ENCODE data around the gene HOMER1. TPM values are rescaled to one million over a fixed set of nuclear protein-coding genes. Genes with fewer than 3 reads are reported as not detected.

HOMER1 gene
- total and polyA plus RNA-seq, 10 of the 15 experiments (the other 5 are each of a cell fraction or from before 2014, with no cell fraction given): 0.96 to 22.0 (median 7.5) TPM

DNA sequence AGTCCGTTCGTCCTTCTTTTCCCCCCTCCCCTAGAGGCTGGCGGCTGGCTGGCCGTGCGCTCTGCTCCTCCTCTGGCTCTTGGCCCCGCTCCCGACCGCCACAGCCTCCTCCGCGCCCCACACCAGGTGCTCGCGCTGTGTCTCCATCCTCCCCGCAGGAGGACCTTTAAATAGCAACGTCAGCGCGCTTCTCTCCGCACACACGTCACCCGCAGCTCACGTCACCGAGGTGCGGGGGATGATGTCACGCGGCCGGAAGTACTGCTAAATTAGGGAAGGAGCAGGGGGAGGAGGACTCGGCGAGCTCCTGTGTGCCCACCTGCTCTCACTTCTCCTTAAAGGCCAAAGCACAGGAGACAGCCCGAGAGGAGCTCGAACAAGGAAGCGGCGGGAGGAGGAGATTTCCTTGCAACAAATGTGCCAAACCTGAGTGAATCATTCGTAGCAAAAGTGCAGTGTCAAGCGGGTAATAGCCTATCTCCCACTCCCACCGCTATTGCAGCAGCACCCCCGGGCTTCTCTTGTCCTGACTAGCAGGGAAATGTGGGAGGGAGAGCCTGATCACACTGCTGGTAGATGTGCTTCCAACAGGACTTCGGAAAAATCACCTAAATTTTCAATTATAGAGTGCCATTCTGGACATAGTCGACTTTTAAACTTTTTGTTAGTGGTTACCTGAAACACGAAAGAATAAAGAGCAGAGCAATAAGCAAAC lies 614 bp upstream of the HOMER1 start (continued):
- TF ChIP-seq, protein P1, sequence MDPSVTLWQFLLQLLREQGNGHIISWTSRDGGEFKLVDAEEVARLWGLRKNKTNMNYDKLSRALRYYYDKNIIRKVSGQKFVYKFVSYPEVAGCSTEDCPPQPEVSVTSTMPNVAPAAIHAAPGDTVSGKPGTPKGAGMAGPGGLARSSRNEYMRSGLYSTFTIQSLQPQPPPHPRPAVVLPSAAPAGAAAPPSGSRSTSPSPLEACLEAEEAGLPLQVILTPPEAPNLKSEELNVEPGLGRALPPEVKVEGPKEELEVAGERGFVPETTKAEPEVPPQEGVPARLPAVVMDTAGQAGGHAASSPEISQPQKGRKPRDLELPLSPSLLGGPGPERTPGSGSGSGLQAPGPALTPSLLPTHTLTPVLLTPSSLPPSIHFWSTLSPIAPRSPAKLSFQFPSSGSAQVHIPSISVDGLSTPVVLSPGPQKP (IDR thresholded peaks at IDR 0.05; ENCODE audit: low read depth, low read length): peak; percentile 100
- TF ChIP-seq RCOR1 (conservative IDR thresholded peaks at IDR 0.05; ENCODE audit: low read depth, low read length) (no peak; the same call in 1 of the 2 replicates), SPI1 (IDR thresholded peaks at IDR 0.05; ENCODE audit: borderline replicate concordance, insufficient read depth, low read depth, low read length) (peak; percentile 72; the same call in 1 of the 2 replicates), TBL1XR1 (IDR thresholded peaks at IDR 0.05; ENCODE audit: low read depth, low read length) (no peak), BMI1 (IDR thresholded peaks at IDR 0.05; ENCODE audit: borderline replicate concordance) (peak; percentile 44), MTA2 (IDR thresholded peaks at IDR 0.05; ENCODE audit: low read depth) (peak; percentile 68; the same call in 1 of the 2 replicates), ZBED1 (IDR thresholded peaks at IDR 0.05; ENCODE audit: borderline replicate concordance) (no peak; the same call in 1 of the 2 replicates), NFYB (IDR thresholded peaks at IDR 0.05; ENCODE audit: insufficient read depth, low read depth, low read length) (no peak), IKZF1 (conservative IDR thresholded peaks at IDR 0.05) (peak; percentile 80), USF1 (IDR thresholded peaks at IDR 0.05; ENCODE audit: borderline replicate concordance, extremely low read length, insufficient read depth, low read depth, low read length) (peak; percentile 38), NFIC (IDR thresholded peaks at IDR 0.05; ENCODE audit: low read depth, low read length) (no peak), RFX5 (IDR thresholded peaks at IDR 0.05; ENCODE audit: low read depth, low read length) (0 out of 2 replicates have a peak, but pooled peaks have one; percentile 44), MTA3 (IDR thresholded peaks at IDR 0.05; ENCODE audit: borderline replicate concordance, low read length) (no peak), STAT3 (IDR thresholded peaks at IDR 0.05; ENCODE audit: low read depth, low read length) (no peak), SREBF1 (IDR thresholded peaks at IDR 0.05; ENCODE audit: low read length) (no peak), MEF2B (IDR thresholded peaks at IDR 0.05; ENCODE audit: partially characterized antibody, poor library complexity, severe bottlenecking) (peak; percentile 52), RAD21 (IDR thresholded peaks at IDR 0.05; ENCODE audit: insufficient read depth, low read depth, low read length) (no peak), SIX5 (IDR thresholded peaks at IDR 0.05; ENCODE audit: low read depth, low read length, severe bottlenecking) (no peak), PML (IDR thresholded peaks at IDR 0.05; ENCODE audit: low read length) (peak; percentile 71; the same call in 1 of the 2 replicates), WRNIP1 (IDR thresholded peaks at IDR 0.05; ENCODE audit: borderline replicate concordance, low read depth, low read length) (no peak), SRF (IDR thresholded peaks at IDR 0.05; ENCODE audit: low read depth in 2 of 2, low read length in 2 of 2) (peak; percentile 100), YY1 (IDR thresholded peaks at IDR 0.05; ENCODE audit: low read depth, low read length) (peak; percentile 52; the same call in 1 of the 2 replicates)
- TF ChIP-seq, protein P2, sequence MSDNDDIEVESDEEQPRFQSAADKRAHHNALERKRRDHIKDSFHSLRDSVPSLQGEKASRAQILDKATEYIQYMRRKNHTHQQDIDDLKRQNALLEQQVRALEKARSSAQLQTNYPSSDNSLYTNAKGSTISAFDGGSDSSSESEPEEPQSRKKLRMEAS (IDR thresholded peaks at IDR 0.05; ENCODE audit: low read depth, low read length): no peak; the same call in none of the 2 replicates
- TF ChIP-seq, protein P3, sequence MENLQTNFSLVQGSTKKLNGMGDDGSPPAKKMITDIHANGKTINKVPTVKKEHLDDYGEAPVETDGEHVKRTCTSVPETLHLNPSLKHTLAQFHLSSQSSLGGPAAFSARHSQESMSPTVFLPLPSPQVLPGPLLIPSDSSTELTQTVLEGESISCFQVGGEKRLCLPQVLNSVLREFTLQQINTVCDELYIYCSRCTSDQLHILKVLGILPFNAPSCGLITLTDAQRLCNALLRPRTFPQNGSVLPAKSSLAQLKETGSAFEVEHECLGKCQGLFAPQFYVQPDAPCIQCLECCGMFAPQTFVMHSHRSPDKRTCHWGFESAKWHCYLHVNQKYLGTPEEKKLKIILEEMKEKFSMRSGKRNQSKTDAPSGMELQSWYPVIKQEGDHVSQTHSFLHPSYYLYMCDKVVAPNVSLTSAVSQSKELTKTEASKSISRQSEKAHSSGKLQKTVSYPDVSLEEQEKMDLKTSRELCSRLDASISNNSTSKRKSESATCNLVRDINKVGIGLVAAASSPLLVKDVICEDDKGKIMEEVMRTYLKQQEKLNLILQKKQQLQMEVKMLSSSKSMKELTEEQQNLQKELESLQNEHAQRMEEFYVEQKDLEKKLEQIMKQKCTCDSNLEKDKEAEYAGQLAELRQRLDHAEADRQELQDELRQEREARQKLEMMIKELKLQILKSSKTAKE (IDR thresholded peaks at IDR 0.05; ENCODE audit: low read depth, poor library complexity, severe bottlenecking): no peak

All from GM12878 (cell line).